A673 (cell line): ENCODE data around the gene PTPN14. TPM values are rescaled to one million over a fixed set of nuclear protein-coding genes. Genes with fewer than 3 reads are reported as not detected.

Experiments used
- BruUV-seq: library from RNA; stranded (reverse); fragments of 400-500 nt; replicated peaks from 2 replicates; lab custom pipeline; 2021; lab: Mats Ljungman, UMichigan
- CTCF ChIA-PET: fragments of 300-600 bp; sonication (Branson Sonifier 250); formaldehyde crosslinking; loops from one replicate; lab custom pipeline; 2022; ENCODE audit warnings: antibody characterized with exemption; lab: Charles Lee
- POLR2A ChIA-PET: fragments of 300-600 bp; sonication (Branson Sonifier 250); formaldehyde crosslinking; loops from one replicate; lab custom pipeline; 2022; ENCODE audit warnings: antibody characterized with exemption; ENCODE audit not compliant: low non-redundant PET; lab: Charles Lee
- DNase-seq: peaks from one replicate; pipeline ENCODE4 v3.0.0-alpha.2; 2015; ENCODE audit warnings: low spot score
- H3K27ac ChIP-seq: fragments of 200-600 bp; sonication (generic); 2 replicates; pipeline ENCODE4 v1.5.1; 2016; ENCODE audit warnings: mixed run types, low read depth, mild to moderate bottlenecking, mixed read lengths, antibody characterized with exemption, low read length; ENCODE audit not compliant: poor library complexity, severe bottlenecking
- H3K27me3 ChIP-seq: fragments of 200-600 bp; sonication (generic); replicated peaks from 2 replicates; pipeline ENCODE4 v1.6.1; 2017; ENCODE audit warnings: mixed run types, low read depth, mild to moderate bottlenecking, mixed read lengths, antibody characterized with exemption, low read length; ENCODE audit not compliant: insufficient read depth, poor library complexity
- H3K36me3 ChIP-seq: fragments of 200-600 bp; sonication (generic); 2 replicates; pipeline ENCODE4 v1.6.1; 2016; ENCODE audit warnings: mixed run types, mild to moderate bottlenecking, mixed read lengths, antibody characterized with exemption, low read length; ENCODE audit not compliant: insufficient read depth, poor library complexity, severe bottlenecking
- H3K4me1 ChIP-seq: fragments of 200-600 bp; sonication (generic); 2 replicates; pipeline ENCODE4 v1.6.1; 2017; ENCODE audit warnings: mixed run types, mild to moderate bottlenecking, mixed read lengths, antibody characterized with exemption, low read length; ENCODE audit not compliant: insufficient read depth, poor library complexity, severe bottlenecking
- H3K4me3 ChIP-seq: fragments of 200-600 bp; sonication (generic); 2 replicates; pipeline ENCODE4 v1.5.1; 2016; ENCODE audit warnings: low read depth, mixed run types, mild to moderate bottlenecking, mixed read lengths, low read length; ENCODE audit not compliant: poor library complexity, severe bottlenecking
- H3K9me3 ChIP-seq: fragments of 200-600 bp; sonication (generic); 2 replicates; pipeline ENCODE4 v1.6.1; 2016; ENCODE audit warnings: mixed run types, low read depth, mild to moderate bottlenecking, mixed read lengths, antibody characterized with exemption, low read length; ENCODE audit not compliant: poor library complexity, severe bottlenecking
- CTCF ChIP-seq: fragments of 300-800, 200-600 bp; sonication (generic); conservative IDR thresholded peaks from 2 replicates; pipeline ENCODE4 v1.5.1; 2017; ENCODE audit warnings: low read depth, mild to moderate bottlenecking, antibody characterized with exemption, low read length, moderate library complexity, mixed read lengths
- EZH2 ChIP-seq: fragments of 200-600 bp; sonication (generic); IDR thresholded peaks from 2 replicates; pipeline ENCODE4 v1.6.1; 2017; ENCODE audit warnings: borderline replicate concordance, low read depth, mild to moderate bottlenecking, mixed read lengths, antibody characterized with exemption, low read length; ENCODE audit not compliant: poor library complexity, severe bottlenecking
- intact Hi-C: fragments of 100-400 bp; cut with micrococcal nuclease; formaldehyde crosslinking; loops from one replicate; pipeline ENCODE4 v1.10.0; 2022; ENCODE audit not compliant: unreplicated experiment
- total RNA-seq: library from RNA; stranded (reverse); gene quantifications from 2 replicates; pipeline ENCODE4 v1.2.3, GENCODE V29; 2021

PTPN14 gene
- total RNA-seq, 1 experiment from 2014 or later: 114 TPM

- no peaks in the 10 kb centered on the region for H3K9me3 ChIP-seq
- BruUV-seq: no TSS peak
- intact Hi-C loops: no loop called here
- H3K36me3 ChIP-seq: no peaks in the 10 kb centered on the region
- POLR2A ChIA-PET: no interaction called here
- DNase-seq: no peak
- H3K27me3 ChIP-seq: no peaks in the 10 kb centered on the region
- H3K4me1 ChIP-seq: peaks cover 87% of the 10 kb centered on the region
- CTCF ChIA-PET: no interaction called here
- no peak overlapping the region for H3K4me3 ChIP-seq
- no peak for TF ChIP-seq EZH2
- H3K27ac ChIP-seq: peak overlapping the region; percentile 46
These were observed 131.1 kb downstream of the PTPN14 start for GRCh38 chr1:214420341-214420740.

- H3K4me1 ChIP-seq: peaks cover 87% of the 10 kb centered on the region
- BruUV-seq: no TSS peak
- no peaks in the 10 kb centered on the region for H3K36me3 ChIP-seq
- CTCF ChIA-PET: no interaction called here
- H3K9me3 ChIP-seq: no peaks in the 10 kb centered on the region
- TF ChIP-seq EZH2 (no peak), CTCF (no peak)
- no peaks in the 10 kb centered on the region for H3K27me3 ChIP-seq
- no peak overlapping the region for H3K4me3 ChIP-seq
- POLR2A ChIA-PET: no interaction called here
- intact Hi-C loops: no loop called here
- DNase-seq: peak; percentile 21
- peak overlapping the region; percentile 46 for H3K27ac ChIP-seq
These were observed 131.8 kb downstream of the PTPN14 start for GRCh38 chr1:214419650-214420049.

- no peak overlapping the region for H3K4me3 ChIP-seq
- CTCF ChIA-PET: interaction anchor here (0.6 kb wide), 1 partner anchor 30 kb away, joined by 3 read pairs; no protein-coding TSS in a partner anchor
- no peaks in the 10 kb centered on the region for H3K9me3 ChIP-seq
- intact Hi-C loops: no loop called here
- TF ChIP-seq CTCF: no peak
- TF ChIP-seq EZH2: no peak
- H3K27me3 ChIP-seq: no peaks in the 10 kb centered on the region
- H3K27ac ChIP-seq: peak overlapping the region; percentile 46
- peaks cover 89% of the 10 kb centered on the region for H3K4me1 ChIP-seq
- no peaks in the 10 kb centered on the region for H3K36me3 ChIP-seq
- DNase-seq: no peak
- no TSS peak for BruUV-seq
- POLR2A ChIA-PET: no interaction called here
These were observed 133.0 kb downstream of the PTPN14 start for GRCh38 chr1:214418391-214418790.
